GM19397 (cell line): ENCODE data around the gene NNT.
A peak's percentile ranks its signal among the peaks of the same experiment; 100 is the strongest.
"Not testable (repeated sequence)": the region's sequence is repeated elsewhere in the genome, so short reads cannot be mapped to it uniquely, and the experiment has no call there.

Experiments
- ATAC-seq: cut with Tn5 transposase; IDR thresholded peaks from one replicate; pipeline ENCODE4 v1.9.1; 2021; ENCODE audit warnings: mild to moderate bottlenecking, moderate library complexity; ENCODE audit not compliant: unreplicated experiment

Gene NNT

GRCh38 chr5:43582082-43583005, 20.6 kb upstream of the NNT start:
- no peak for ATAC-seq

GRCh38 chr5:43583724-43584123, 19.3 kb upstream of the NNT start:
- ATAC-seq: no peak

GRCh38 chr5:43584166-43584699, 18.7 kb upstream of the NNT start:
- no peak for ATAC-seq

DNA sequence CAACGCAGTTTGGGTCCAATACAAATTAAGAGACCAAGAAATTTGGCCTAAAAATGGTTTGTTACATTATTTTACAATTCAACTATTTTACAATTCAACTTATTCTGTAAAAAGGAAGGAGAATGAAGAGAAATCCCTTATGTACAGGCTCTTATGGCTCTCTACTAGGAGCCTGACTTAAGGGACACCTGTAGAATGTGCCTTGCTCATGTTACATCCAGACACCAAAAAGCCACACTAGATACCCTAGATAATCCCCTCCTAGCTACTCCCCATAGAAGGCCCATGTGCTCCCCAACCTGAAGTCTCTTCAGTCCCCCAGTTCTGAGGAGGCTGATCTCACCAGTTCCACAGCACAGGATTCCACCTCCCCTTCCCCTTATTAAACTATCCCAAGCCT, 14.1 kb upstream of the NNT start:
- ATAC-seq: no peak

- no peak for ATAC-seq
These were observed 13.7 kb upstream of the NNT start for GRCh38 chr5:43589310-43589709.

DNA sequence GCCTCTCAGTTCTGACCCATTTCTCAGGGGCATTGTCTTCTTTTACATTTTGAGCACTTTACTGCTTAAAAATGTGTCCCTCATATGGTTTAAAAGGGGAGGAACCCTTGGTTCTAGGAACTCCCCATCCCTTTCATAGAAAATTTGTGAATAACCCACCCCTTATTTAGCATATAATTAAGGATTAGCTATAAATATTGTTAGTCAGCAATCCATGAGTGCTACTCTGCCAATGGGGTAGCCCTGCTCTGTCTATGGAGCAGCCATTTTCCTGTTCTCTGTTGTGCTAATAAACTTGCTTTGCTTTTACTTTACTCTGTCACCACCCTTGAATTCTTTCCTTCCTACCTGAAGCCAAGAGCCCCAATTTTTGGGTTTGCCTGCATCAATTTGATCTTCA, 12.3 kb upstream of the NNT start:
- ATAC-seq: no peak

- no peak for ATAC-seq
These were observed 10.6 kb upstream of the NNT start for GRCh38 chr5:43592363-43592762.

DNA sequence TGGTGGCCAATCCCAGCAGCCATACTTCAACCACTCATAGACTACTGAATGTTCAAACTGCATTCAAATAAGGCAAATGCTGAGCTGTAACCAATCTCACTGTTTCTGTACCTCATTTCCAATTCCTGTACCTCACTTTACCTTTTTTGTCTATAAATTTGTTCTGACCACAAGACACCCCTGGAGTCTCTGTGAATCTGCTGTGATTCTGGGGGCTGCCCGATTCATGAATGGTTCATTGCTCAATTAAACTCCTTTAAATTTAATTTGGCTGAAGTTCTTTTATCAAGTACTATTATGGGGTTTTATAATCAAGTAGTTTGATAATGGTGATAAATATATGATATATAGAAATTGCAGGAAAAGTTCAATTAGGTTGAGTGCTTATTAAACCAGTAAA, 4.1 kb upstream of the NNT start:
- ATAC-seq: not testable (repeated sequence)

DNA sequence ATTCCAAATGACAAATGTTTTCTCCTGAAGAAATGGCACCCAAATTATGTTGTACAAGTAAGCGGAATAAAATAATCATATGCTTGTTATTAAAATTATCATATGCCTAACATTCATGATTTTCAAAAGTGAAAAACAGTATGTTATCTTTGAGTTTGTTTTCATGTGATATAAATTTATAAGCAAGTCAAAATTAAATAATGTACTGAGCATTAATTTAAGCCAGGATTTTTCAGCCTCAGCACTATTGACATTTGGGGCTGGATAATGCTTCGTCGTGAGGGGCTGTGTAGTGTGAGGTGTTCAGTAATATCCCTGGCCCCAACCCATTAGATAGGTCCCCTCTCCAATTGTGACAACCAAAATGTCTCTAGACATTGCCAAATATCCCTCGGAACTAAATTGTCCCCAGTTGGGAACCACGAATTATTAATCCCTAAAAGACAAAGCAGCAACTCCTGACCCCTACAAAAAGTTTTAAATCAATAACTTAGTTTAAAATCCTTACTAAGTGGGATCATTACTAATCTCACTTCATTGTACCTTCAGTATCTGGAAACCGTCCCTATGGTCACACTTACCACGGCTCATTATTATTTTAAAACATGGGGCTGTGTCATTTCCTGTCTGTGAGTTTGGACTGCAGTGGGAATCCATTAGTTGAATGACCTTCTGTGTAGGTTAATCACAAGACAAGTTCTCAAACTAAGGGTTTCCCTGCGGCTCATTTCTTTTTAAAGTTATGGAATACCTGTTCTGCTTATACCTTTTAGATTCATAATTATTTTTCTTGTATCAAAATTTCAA, 1.3 kb upstream of the NNT start:
- ATAC-seq: no peak

DNA sequence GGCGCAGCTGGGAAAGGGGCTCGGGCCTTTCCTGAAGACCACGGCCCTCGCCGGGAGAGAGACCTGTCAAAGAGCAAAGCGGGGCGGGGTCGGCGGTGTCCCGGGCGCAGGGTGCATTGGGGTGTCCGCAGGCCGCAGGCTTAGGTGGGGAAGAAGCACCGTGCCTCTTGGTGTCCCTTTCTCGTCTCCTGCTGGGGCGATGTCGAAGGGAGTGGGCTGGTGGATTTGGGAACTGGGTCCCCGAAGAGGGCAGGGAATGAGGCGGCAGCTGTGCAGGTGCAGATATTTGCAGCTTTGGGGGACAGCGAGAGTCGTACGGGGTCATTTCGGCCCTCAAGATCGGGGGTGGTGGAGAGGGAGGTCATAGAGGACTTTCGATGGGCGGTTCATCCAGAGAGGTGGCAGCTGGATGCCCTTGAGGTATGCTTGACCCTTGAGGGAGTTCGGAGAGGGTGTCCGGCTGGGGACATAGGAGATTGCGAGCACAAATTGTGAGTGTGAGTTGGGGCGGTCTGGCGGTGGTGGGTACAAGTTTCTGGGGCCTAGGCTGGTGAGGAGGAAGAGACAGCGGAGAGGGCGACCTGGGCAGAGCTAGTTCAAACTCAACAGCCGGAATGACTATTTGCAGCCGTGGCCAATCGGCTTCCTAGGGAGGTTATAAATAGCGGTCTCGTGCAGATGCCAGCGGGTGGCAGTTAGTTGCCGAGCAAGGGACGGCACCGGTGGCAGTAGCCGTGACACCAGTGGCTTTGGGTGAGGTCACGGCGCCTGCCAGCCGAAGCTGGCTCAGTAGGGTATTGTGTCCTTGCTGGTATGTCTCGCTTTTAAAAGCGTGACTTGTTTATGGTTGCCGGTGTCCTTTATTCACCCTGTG, 601 bp downstream of the NNT start:
- peak; percentile 45 for ATAC-seq

DNA sequence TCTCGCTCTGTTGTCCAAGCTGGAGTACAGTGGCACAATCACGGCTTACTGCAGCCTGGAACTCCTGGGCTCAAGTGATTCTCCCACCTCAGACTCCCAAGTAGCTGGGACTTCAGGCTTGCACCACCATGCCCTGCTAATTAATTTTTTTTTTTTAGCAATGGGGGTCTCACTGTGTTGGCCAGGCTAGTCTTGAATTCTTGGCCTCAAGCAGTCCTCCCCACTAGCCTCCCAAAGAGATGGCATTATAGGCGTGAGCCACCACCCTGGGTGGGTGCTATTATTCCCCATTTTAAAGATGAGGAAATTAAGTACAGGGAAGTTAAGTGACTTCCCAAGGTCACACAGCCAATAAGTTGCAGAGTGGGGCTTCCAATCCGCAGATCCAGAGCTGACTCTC, 1.7 kb downstream of the NNT start:
- ATAC-seq: no peak

DNA sequence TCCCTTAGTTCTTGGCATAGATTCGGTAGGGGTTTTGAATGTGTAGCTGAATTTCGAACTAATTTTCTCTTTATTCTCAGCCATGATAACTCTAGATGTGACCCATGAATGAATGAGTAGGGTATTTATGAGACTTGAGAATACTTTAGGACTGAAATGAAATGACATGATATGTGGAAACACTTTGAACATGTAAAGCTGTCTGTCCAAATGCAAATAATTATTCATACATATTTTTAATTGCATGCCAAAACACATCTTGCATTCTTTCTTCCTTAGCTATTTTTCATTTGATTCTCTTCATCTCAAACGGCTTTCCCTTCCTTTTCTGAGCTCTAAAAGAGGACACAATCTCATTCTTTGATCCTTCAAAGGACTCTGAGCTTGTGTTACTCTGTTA, 3.4 kb downstream of the NNT start:
- ATAC-seq: no peak

GRCh38 chr5:43608406-43608805, 5.4 kb downstream of the NNT start:
- no peak for ATAC-seq

DNA sequence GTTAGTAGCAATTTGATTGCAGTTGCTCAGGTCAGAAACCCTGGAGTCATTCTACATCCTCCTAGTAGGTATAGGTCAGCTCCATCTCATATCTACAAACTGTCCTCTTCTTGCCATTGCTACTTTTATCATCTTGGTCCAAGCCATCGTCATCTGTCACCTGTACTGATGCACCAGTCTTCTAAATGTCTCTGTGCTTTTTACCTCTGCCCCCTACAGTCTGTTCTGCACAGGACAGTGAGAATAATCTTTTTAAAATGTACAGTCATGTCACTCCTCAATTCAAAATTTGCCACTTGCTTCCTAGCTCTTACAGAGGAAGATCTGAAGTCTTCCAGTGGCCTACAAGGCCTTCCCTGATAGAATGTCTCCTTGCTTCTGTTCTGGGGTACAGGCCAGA, 6.8 kb downstream of the NNT start:
- no peak for ATAC-seq

DNA sequence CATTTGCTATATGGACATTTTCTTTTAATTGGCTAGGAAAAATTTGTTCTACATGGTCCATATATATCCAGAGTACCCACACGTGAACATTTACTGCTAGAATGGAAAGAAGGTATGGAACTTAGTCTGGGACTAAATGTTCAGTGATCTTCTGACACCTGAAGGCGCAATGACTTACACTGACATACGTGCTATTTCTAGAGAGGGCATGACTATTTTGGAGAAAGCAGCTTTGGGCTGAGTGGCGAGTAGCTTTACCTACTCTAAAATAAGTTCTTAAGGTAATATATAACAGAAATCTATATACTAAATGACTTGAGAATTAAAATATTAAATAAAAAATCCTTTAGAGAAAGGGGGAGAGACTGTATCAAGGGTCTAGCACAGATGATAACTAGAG, 10.4 kb downstream of the NNT start:
- no peak for ATAC-seq

DNA sequence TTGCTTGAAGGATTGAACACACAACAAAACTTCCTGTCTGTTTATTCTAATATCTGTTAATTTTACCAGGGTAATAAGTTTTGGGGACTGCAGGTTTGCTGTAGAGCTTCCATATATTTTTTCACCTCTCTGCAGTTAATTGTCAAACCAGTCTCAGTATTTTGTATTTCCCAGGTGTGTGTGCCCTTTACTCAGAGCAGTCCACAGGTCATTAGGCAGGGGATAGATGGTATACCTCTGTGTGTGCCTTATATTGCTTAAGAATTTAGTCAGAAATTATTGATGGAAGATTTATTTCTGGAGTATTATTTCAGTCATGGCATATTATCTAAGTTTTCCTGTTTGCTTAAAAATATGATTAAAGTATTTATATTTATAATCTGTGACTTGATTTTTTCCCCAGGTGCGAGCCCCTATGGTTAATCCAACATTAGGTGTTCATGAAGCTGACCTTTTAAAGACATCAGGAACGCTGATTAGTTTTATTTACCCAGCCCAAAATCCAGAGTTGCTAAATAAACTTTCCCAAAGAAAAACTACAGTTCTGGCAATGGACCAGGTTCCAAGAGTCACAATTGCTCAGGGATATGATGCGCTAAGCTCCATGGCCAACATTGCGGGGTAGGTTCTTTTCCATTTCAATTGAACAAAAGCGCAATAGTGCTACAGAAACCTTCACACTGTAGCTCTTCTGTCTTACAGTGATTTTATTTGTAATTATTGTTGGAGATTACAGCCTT, 12.6 kb downstream of the NNT start:
- no peak for ATAC-seq

DNA sequence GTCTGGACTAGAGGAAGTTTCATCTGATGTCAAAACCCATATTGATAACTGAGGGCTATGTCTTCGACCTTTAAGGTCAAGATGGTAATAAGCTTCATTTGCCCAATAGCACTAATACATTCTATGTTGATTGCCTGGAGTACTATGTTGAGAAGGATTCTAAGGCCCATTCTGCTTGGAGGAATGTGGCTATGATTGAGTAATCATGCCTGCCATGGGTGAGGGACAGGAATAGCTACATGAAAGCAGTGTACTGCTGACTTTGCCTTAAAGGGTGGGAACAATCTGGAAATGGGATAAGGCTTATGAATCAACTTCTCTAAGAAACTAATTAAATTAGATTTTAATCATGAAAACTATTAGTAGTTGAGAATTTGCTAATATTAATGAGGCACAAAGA, 13.6 kb downstream of the NNT start:
- ATAC-seq: no peak

DNA sequence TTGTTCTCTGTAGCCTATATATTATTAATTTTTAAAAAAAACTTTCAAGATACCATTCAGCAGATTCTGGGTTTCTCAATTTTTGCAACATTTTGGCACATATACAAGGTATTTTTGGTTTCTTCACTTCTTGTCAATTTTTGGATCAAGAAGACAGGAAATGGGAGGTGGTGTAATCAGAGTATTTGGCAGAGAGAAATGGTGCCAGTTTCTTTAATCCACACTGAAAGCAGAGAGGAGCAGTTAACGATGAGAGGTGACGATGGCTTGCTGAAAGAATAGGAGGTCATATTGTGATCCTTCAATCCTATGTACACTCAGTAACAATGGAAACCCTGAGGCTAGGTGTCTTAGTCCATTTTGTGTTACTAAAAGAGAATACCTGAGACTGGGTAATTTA, 16.4 kb downstream of the NNT start:
- no peak for ATAC-seq

DNA sequence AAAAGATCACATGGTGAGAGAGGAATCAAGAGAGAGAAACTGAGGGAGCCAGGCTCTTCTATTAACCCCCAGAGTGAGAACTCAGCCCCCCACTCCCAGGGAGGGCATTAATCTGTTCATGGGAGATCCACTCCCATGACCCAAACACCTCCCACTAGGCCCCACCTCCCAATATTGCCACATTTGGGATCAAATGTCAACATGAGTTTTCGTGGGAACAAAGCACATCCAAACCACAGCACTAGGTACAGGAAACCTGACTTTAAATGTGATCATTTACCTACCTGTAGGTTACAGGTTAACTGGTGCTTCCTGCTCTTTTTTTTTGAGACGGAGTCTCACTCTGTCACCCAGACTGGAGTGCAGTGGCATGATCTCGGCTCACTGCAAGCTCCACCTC, 16.9 kb downstream of the NNT start:
- no peak for ATAC-seq

DNA sequence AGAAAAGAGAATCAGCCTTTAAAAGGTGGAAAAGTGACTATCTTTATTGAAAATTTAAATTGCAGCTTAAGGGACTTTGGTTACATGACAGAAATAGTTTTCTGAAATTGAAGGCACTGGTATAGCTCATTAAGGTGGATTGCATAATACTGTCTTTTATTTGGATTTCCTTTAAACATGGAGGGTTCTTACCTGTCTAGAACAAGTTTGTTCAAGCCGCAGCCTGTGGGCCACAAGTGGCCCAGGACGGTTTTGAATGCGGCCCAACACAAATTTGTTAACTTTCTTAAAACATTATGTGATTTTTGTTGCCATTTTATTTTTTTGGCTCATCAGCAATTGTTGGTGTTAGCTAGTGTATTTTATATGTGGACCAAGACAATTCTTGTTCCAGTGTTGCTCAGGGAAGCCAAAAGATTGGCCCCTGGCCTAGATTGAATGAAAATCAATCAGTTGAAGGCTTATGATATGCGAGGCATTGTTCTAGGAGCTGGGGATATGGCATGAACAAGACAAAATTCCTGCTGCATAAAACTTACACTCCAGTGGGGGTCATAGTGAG, 18.0 kb downstream of the NNT start:
- ATAC-seq: no peak
